Lower lobe of right lung (tissue), 2 donors: Measurements from ENCODE around the gene MIOS. TPM values are rescaled to one million over a fixed set of nuclear protein-coding genes. Genes with fewer than 3 reads are reported as not detected.

Experiments
- ATAC-seq, 2 donors: fragments of 200-7000 bp; cut with Tn5 transposase; one replicate each; pipeline ENCODE4 v1.9.1; 2020 to 2022; ENCODE audit warnings: mild to moderate bottlenecking in 2 of 2, moderate library complexity in 2 of 2
- DNase-seq: peaks from one replicate; pipeline ENCODE4 v3.0.0-alpha.2; 2020
- H3K27ac ChIP-seq: fragments of 200-600 bp; one replicate; pipeline ENCODE4 v1.8.0; 2022
- H3K27me3 ChIP-seq: fragments of 200-600 bp; one replicate; pipeline ENCODE4 v1.8.0; 2022; ENCODE audit warnings: low read depth
- H3K36me3 ChIP-seq: fragments of 200-600 bp; one replicate; pipeline ENCODE4 v1.8.0; 2022; ENCODE audit warnings: mild to moderate bottlenecking
- H3K4me1 ChIP-seq: fragments of 200-600 bp; one replicate; pipeline ENCODE4 v1.8.0; 2022
- H3K4me3 ChIP-seq: fragments of 200-600 bp; one replicate; pipeline ENCODE4 v1.8.0; 2022; ENCODE audit warnings: mild to moderate bottlenecking
- H3K9me3 ChIP-seq: fragments of 200-600 bp; one replicate; pipeline ENCODE4 v1.8.0; 2022
- intact Hi-C: fragments of 100-400 bp; cut with DNase I; formaldehyde crosslinking; loops from one replicate; pipeline ENCODE4 v1.11.0; 2022
- total RNA-seq: library from RNA; stranded (reverse); fragmentation: NEBNext Ultra II Directional; extraction: Animal tissue kit (Norgen Biotek cat#: 25700); gene quantifications from one replicate; pipeline ENCODE4 v1.2.1, GENCODE V29; 2021
- TF ChIP-seq, protein P1 (sequence below): fragments of 200-600 bp; IDR thresholded peaks from one replicate; pipeline ENCODE4 v1.8.0; 2022; ENCODE audit warnings: antibody characterized with exemption, mild to moderate bottlenecking
- donor health status: DM: no; HTN: yes; CAD: no; lungs with severe emphysema.

Gene MIOS
- total RNA-seq, 1 donor from 2014 or later, result 28.8 TPM

DNA sequence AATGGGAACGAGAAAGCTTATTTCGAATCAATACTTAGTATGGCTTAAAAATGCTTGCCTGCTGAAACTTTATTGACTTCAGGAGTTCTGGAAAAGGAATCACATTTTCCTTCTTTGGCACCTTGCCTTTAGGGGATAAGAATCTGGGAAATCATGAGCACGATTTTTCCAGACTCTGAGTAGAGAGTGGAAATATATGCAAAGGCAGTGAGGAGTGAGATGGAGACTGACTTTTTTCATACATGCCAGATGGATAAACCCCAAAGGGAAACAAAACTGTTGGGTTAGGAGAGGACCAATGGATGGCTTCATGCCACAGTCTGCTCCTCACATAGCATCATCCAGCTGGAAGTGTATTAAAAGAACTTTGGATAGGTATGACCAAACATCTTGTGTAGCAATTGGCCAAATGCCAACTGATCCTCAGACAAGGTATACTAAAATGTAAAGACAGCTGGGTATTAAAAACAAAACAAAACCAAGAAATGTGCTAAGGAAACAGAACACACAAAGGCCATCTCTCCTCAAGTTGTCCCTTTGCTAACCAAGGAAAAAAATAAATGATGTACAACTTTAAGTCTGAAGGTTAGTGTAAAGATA is 32.8 kb upstream of the MIOS start:
- DNase-seq (no peak), ATAC-seq (no peak)
- TF ChIP-seq, protein P1, sequence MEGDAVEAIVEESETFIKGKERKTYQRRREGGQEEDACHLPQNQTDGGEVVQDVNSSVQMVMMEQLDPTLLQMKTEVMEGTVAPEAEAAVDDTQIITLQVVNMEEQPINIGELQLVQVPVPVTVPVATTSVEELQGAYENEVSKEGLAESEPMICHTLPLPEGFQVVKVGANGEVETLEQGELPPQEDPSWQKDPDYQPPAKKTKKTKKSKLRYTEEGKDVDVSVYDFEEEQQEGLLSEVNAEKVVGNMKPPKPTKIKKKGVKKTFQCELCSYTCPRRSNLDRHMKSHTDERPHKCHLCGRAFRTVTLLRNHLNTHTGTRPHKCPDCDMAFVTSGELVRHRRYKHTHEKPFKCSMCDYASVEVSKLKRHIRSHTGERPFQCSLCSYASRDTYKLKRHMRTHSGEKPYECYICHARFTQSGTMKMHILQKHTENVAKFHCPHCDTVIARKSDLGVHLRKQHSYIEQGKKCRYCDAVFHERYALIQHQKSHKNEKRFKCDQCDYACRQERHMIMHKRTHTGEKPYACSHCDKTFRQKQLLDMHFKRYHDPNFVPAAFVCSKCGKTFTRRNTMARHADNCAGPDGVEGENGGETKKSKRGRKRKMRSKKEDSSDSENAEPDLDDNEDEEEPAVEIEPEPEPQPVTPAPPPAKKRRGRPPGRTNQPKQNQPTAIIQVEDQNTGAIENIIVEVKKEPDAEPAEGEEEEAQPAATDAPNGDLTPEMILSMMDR, result no peak
- intact Hi-C loops, result loop anchor here (10.0 kb wide), 1 partner anchor 439 kb away; no protein-coding TSS in a partner anchor
- Histone ChIP-seq H3K9me3 (no peaks in the 10 kb centered on the region), H3K27ac (no peak overlapping the region), H3K4me1 (no peaks in the 10 kb centered on the region), H3K36me3 (no peaks in the 10 kb centered on the region), H3K4me3 (no peak overlapping the region), H3K27me3 (no peaks in the 10 kb centered on the region)

DNA sequence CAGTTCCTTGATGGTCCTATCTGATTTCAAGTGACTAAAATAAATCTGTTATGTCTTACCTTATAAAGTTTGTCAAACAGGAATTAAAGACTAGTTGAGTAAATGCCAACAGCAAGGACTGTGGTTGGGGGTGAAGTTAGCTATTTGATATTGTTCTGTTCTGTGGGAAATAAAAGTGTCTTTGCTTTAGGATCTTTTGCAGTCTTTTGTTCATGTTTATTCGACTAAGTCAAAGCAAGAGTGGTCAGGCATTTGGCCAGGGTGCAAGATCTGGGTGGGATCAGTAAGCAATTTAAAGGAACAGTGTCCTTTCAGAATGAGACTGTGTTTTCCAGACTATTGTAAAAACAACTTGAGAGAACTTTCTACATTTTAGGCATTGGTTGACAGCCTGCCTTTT is 31.0 kb upstream of the MIOS start, which contains the start of gene COL28A1:
COL28A1 (minus strand) TSS at position 183 of the 400 bp plus-strand sequence. CDS start 2,998 bp downstream, outside the sequence.
- intact Hi-C loops, result loop anchor here (10.0 kb wide), 1 partner anchor 441 kb away; no protein-coding TSS in a partner anchor
- Histone ChIP-seq H3K27me3 (no peaks in the 10 kb centered on the region), H3K27ac (no peak within 1 kb of the TSS), H3K4me3 (no peak within 1 kb of the TSS), H3K36me3 (no peaks in the 10 kb centered on the region), H3K9me3 (no peaks in the 10 kb centered on the region), H3K4me1 (no peaks in the 10 kb centered on the region)
- no peak for DNase-seq
- ATAC-seq, result no peak
- TF ChIP-seq, protein P1, result no peak

DNA sequence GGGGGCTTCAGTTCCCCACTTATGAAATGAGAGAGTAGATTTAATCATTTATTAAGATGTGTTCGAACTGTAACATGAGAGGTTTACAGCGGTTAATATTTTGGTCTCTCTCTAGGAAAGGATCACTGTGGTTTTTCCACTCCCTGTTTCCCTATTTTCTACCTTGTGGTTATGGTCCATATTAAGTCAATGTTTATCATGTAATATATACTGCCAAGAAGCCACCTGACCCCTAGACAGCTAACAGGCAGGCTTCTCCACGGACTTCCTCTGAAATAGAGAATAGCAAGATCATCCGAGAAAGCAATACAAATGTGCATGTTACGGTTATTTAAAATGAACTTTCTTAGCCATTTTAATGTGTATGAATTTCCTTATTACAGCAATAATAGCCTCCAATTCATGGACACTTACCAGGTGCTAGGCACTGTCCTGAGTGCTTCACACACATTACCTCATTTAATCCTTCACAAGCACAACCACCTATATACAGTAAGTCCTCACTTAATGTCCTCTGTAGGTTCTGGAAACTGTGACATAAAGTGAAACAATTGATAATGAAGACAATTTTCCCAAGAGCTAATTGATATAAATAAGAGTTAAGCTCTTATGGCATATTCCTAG is 30.2 kb upstream of the MIOS start:
- intact Hi-C loops, result loop anchor here (10.0 kb wide), 1 partner anchor 442 kb away; no protein-coding TSS in a partner anchor
- Histone ChIP-seq H3K27me3 (no peaks in the 10 kb centered on the region), H3K4me3 (no peak overlapping the region), H3K9me3 (no peaks in the 10 kb centered on the region), H3K27ac (no peak overlapping the region), H3K36me3 (no peaks in the 10 kb centered on the region), H3K4me1 (no peaks in the 10 kb centered on the region)
- ATAC-seq (no peak), DNase-seq (no peak)
- TF ChIP-seq, protein P1, result no peak

DNA sequence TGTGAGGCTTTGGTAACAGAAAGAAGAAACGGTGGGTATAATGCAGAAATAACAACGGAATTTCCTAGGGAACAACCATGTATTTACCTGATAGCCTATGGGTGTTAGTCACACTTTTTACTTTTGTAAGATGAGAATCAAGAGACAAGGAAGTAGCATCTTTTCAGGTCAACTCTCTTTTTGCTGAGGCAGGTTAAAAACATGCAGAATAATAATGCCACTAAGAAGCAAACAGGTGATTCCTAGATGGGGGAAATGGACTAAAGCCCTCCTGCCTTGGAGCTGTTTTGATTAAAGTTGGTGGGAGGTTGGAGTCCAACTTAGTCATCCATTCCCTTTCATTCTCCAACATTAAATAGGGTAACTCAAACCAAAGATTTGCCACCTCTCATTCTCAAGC is 29.0 kb upstream of the MIOS start:
- ATAC-seq, result no peak
- no peaks in the 10 kb centered on the region for H3K27me3 ChIP-seq
- no peak overlapping the region for H3K27ac ChIP-seq
- intact Hi-C loops, result loop anchor here (10.0 kb wide), 1 partner anchor 443 kb away; no protein-coding TSS in a partner anchor
- TF ChIP-seq, protein P1, result no peak
- no peaks in the 10 kb centered on the region for H3K9me3 ChIP-seq
- H3K36me3 ChIP-seq, result no peaks in the 10 kb centered on the region
- DNase-seq, result no peak
- no peaks in the 10 kb centered on the region for H3K4me1 ChIP-seq
- no peak overlapping the region for H3K4me3 ChIP-seq

DNA sequence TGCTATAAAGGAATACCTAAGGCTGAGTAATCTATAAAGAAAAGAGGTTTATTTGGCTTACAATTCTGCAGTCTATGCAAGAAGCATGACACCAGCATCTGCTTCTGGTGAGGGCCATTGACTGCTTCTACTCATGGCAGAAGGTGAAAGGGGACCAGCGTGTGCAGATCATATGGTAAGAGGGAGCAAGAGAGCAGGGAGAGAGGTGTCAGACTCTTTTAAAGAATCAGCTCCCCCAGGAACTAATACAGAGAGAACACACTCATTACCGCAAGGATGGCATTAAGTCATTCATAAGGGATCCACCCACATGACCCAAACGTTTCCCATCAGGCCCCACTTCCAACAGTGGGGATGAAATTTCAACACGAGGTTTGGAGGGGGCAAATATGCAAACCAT is 27.5 kb upstream of the MIOS start:
- Histone ChIP-seq H3K36me3 (no peaks in the 10 kb centered on the region), H3K9me3 (no peaks in the 10 kb centered on the region), H3K4me3 (no peak overlapping the region), H3K4me1 (no peaks in the 10 kb centered on the region), H3K27me3 (no peaks in the 10 kb centered on the region), H3K27ac (no peak overlapping the region)
- intact Hi-C loops, result loop anchor here (10.0 kb wide), 1 partner anchor 444 kb away; no protein-coding TSS in a partner anchor
- no peak for DNase-seq
- no peak for ATAC-seq
- TF ChIP-seq, protein P1, result no peak
